IMR-90 (cell line): Measurements from ENCODE around the gene DCAF12L1.

ENCODE experiments used
- BHLHE40 ChIP-seq: fragments of 150-350 bp; IDR thresholded peaks from 2 replicates; pipeline ENCODE4 v1.6.1; 2016; ENCODE audit warnings: mild to moderate bottlenecking, low read depth, low read length
- CHD1 ChIP-seq: IDR thresholded peaks from 2 replicates; pipeline ENCODE4 v1.6.1; 2012; ENCODE audit warnings: low read depth, low read length, improper control_type of control experiment
- CTCF ChIP-seq: conservative IDR thresholded peaks from 2 replicates; pipeline ENCODE4 v1.5.1; 2012; ENCODE audit warnings: mild to moderate bottlenecking, low read depth, low read length, improper control_type of control experiment
- ELK1 ChIP-seq: fragments of 150-350 bp; IDR thresholded peaks from 2 replicates; pipeline ENCODE4 v1.6.1; 2016; ENCODE audit warnings: low read depth, mild to moderate bottlenecking, low read length, moderate library complexity, borderline replicate concordance
- MAFK ChIP-seq: IDR thresholded peaks from 2 replicates; pipeline ENCODE4 v1.6.1; 2012; ENCODE audit warnings: low read depth, low read length, improper control_type of control experiment
- MAZ ChIP-seq: IDR thresholded peaks from 2 replicates; pipeline ENCODE4 v1.6.1; 2012; ENCODE audit warnings: low read depth, mild to moderate bottlenecking, low read length, improper control_type of control experiment, moderate library complexity, borderline replicate concordance
- MXI1 ChIP-seq: IDR thresholded peaks from 2 replicates; pipeline ENCODE4 v1.6.1; 2012; ENCODE audit warnings: low read depth, mild to moderate bottlenecking, low read length, moderate library complexity, borderline replicate concordance
- NFE2L2 ChIP-seq: fragments of 150-350 bp; IDR thresholded peaks from 2 replicates; pipeline ENCODE4 v1.6.1; 2016; ENCODE audit warnings: low read depth, mild to moderate bottlenecking, low read length
- POLR2A ChIP-seq: IDR thresholded peaks from 2 replicates; pipeline ENCODE4 v1.6.1; 2012; ENCODE audit warnings: mild to moderate bottlenecking, low read depth, low read length
- RAD21 ChIP-seq: IDR thresholded peaks from 2 replicates; pipeline ENCODE4 v1.6.1; 2012; ENCODE audit warnings: low read length, improper control_type of control experiment
- SMC3 ChIP-seq: fragments of 150-350 bp; IDR thresholded peaks from 2 replicates; pipeline ENCODE4 v1.6.1; 2016; ENCODE audit warnings: low read depth, mild to moderate bottlenecking, antibody characterized with exemption, low read length, moderate library complexity
- USF2 ChIP-seq: fragments of 150-350 bp; IDR thresholded peaks from 2 replicates; pipeline ENCODE4 v1.6.1; 2017; ENCODE audit warnings: mild to moderate bottlenecking, antibody characterized with exemption, low read length, low read depth

GRCh38 chrX:126580877-126581276 lies 28.3 kb upstream of the DCAF12L1 start:
- no peak for TF ChIP-seq NFE2L2
- TF ChIP-seq CTCF: no peak
- TF ChIP-seq USF2: no peak
- TF ChIP-seq POLR2A: no peak
- no peak for TF ChIP-seq ELK1
- no peak for TF ChIP-seq RAD21
- TF ChIP-seq MXI1: no peak
- no peak for TF ChIP-seq SMC3
- no peak for TF ChIP-seq MAFK
- no peak for TF ChIP-seq BHLHE40
- TF ChIP-seq CHD1: no peak
- TF ChIP-seq MAZ: no peak
